ENCODE results near the gene CACNA1E. TPM values are rescaled to one million over a fixed set of nuclear protein-coding genes. Genes with fewer than 3 reads are reported as not detected.

The CACNA1E gene
- total RNA-seq, 1 donor from 2014 or later: 0.08 TPM

- no peak for DNase-seq (ENCODE audit: low read depth)
- H3K4me3 ChIP-seq (ENCODE audit: low read depth, low read length): no peak overlapping the region
- no peaks in the 10 kb centered on the region for H3K36me3 ChIP-seq (ENCODE audit: control insufficient read depth, insufficient read depth, low read length)
- no peak for TF ChIP-seq CTCF (IDR thresholded peaks at IDR 0.05; ENCODE audit: insufficient read depth, low read length, poor library complexity, severe bottlenecking)
- no peaks in the 10 kb centered on the region for H3K27me3 ChIP-seq (ENCODE audit: control insufficient read depth, insufficient read depth, low read length)
Observed at GRCh38 chr1:181608948-181609347, 125.6 kb downstream of the CACNA1E start.

- TF ChIP-seq CTCF (IDR thresholded peaks at IDR 0.05; ENCODE audit: insufficient read depth, low read length, poor library complexity, severe bottlenecking): no peak
- Histone ChIP-seq H3K4me3 (ENCODE audit: low read depth, low read length) (no peak overlapping the region), H3K36me3 (ENCODE audit: control insufficient read depth, insufficient read depth, low read length) (no peaks in the 10 kb centered on the region), H3K27me3 (ENCODE audit: control insufficient read depth, insufficient read depth, low read length) (no peaks in the 10 kb centered on the region)
- no peak for DNase-seq (ENCODE audit: low read depth)
Observed at GRCh38 chr1:181612100-181612499, 128.8 kb downstream of the CACNA1E start.

- no peak for DNase-seq (ENCODE audit: low read depth)
- Histone ChIP-seq H3K27me3 (ENCODE audit: control insufficient read depth, insufficient read depth, low read length) (no peaks in the 10 kb centered on the region), H3K36me3 (ENCODE audit: control insufficient read depth, insufficient read depth, low read length) (no peaks in the 10 kb centered on the region), H3K4me3 (ENCODE audit: low read depth, low read length) (no peak overlapping the region)
- TF ChIP-seq CTCF (IDR thresholded peaks at IDR 0.05; ENCODE audit: insufficient read depth, low read length, poor library complexity, severe bottlenecking): no peak
Observed at GRCh38 chr1:181618559-181618958, 135.2 kb downstream of the CACNA1E start.

GRCh38 chr1:181620183-181620582 is 136.9 kb downstream of the CACNA1E start:
- DNase-seq (ENCODE audit: low read depth): no peak
- no peaks in the 10 kb centered on the region for H3K36me3 ChIP-seq (ENCODE audit: control insufficient read depth, insufficient read depth, low read length)
- TF ChIP-seq CTCF (IDR thresholded peaks at IDR 0.05; ENCODE audit: insufficient read depth, low read length, poor library complexity, severe bottlenecking): no peak
- H3K27me3 ChIP-seq (ENCODE audit: control insufficient read depth, insufficient read depth, low read length): no peaks in the 10 kb centered on the region
- no peak overlapping the region for H3K4me3 ChIP-seq (ENCODE audit: low read depth, low read length)

- no peak for TF ChIP-seq CTCF (IDR thresholded peaks at IDR 0.05; ENCODE audit: insufficient read depth, low read length, poor library complexity, severe bottlenecking)
- no peak for DNase-seq (ENCODE audit: low read depth)
- no peak overlapping the region for H3K4me3 ChIP-seq (ENCODE audit: low read depth, low read length)
- no peaks in the 10 kb centered on the region for H3K27me3 ChIP-seq (ENCODE audit: control insufficient read depth, insufficient read depth, low read length)
- H3K36me3 ChIP-seq (ENCODE audit: control insufficient read depth, insufficient read depth, low read length): no peaks in the 10 kb centered on the region
Observed at GRCh38 chr1:181623850-181624249, 140.5 kb downstream of the CACNA1E start.

- Histone ChIP-seq H3K4me3 (ENCODE audit: low read depth, low read length) (no peak overlapping the region), H3K27me3 (ENCODE audit: control insufficient read depth, insufficient read depth, low read length) (no peaks in the 10 kb centered on the region), H3K36me3 (ENCODE audit: control insufficient read depth, insufficient read depth, low read length) (no peaks in the 10 kb centered on the region)
- no peak for TF ChIP-seq CTCF (IDR thresholded peaks at IDR 0.05; ENCODE audit: insufficient read depth, low read length, poor library complexity, severe bottlenecking)
- no peak for DNase-seq (ENCODE audit: low read depth)
Observed at GRCh38 chr1:181626279-181626938, 143.1 kb downstream of the CACNA1E start.
